GM19463 (cell line): ENCODE results near the gene ANKRD11.
"Not testable (repeated sequence)": the region's sequence is repeated elsewhere in the genome, so short reads cannot be mapped to it uniquely, and the experiment has no call there.

Experiments used
- ATAC-seq: cut with Tn5 transposase; IDR thresholded peaks from one replicate; pipeline ENCODE4 v1.9.1; 2021; ENCODE audit warnings: mild to moderate bottlenecking, moderate library complexity; ENCODE audit not compliant: unreplicated experiment

ANKRD11 gene

DNA sequence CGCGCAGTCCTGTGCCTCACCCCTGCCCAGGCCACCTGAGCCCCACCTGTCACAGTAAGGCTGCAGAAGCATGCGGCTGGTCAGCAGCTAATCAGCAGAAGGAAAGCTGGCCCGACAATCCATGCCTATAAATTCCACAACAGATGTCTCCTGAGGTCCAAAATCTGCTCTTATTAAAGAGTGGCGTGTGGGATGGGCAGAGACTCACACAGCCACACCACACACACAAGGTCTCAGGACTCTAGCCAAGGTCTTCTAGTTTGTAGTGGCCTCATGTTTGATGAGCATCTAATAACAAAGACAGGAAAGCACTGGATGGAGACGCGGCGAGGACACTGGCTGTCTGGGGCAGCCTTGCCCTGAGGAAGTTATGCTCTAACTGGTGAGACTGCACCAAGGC, 55.9 kb downstream of the ANKRD11 start:
- ATAC-seq: no peak

DNA sequence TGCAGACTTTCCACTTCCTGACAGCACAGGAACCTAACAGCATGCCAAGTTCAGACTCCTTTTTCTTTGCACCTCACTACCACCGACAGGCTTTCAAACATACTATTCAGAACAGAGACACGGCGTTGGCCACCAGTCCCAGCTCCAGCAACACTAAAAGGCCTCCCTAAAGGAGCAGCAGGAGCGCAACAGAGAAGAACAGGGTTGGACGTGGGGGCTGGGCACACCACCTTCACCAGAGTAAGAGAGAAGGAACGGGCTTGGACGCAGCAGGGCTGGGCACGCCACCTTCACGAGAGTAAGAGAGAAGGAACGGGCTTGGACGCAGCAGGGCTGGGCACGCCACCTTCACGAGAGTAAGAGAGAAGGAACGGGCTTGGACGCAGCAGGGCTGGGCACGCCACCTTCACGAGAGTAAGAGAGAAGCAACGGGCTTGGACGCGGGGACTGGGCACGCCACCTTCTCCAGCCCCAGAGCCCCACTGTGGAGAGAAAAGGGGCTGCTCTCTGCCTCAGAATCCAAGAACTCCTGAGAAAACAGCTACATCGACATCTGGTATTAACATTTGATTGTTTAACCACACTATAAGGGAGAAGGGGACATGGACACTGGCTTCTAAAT, 56.9 kb downstream of the ANKRD11 start:
- ATAC-seq: not testable (repeated sequence)

DNA sequence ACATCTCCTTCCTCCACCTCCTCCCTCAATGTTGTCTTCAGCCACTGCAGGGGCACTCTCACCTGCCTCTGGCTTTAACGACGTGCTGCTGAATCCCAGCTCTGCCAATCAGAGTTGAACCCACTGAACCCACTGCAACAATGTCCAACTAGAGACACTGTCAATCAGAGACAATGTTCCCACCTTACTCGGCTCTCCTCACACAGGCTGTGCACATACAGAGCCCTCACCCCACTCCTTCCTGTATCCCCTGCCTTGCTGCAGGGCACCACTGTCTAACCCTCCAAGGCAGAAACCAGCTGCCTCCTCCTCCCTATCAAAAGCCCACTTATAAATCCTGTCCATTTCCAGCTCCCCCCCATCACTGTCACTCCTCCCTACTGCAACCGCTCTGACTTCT, 58.7 kb downstream of the ANKRD11 start:
- ATAC-seq: no peak

DNA sequence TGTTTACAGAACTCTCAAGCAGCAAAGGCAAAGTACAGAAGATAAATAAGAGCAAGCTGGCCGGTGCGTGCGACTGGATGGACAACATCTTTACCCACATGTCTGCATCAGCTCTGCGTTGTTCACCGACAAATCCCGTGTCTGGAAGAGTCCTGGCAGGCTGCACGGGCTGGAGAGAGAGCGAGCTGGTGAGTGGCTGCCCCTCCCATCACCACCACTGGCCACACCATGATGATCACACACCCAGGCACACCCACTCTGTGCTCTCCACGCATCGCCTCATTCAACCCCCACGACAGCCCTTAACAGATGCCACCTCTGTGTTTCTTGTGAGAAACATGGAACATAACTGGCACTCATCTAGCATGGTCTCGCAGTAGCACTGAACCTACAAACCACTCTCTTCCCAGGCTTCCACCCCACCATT, 59.2 kb downstream of the ANKRD11 start:
- no peak for ATAC-seq

DNA sequence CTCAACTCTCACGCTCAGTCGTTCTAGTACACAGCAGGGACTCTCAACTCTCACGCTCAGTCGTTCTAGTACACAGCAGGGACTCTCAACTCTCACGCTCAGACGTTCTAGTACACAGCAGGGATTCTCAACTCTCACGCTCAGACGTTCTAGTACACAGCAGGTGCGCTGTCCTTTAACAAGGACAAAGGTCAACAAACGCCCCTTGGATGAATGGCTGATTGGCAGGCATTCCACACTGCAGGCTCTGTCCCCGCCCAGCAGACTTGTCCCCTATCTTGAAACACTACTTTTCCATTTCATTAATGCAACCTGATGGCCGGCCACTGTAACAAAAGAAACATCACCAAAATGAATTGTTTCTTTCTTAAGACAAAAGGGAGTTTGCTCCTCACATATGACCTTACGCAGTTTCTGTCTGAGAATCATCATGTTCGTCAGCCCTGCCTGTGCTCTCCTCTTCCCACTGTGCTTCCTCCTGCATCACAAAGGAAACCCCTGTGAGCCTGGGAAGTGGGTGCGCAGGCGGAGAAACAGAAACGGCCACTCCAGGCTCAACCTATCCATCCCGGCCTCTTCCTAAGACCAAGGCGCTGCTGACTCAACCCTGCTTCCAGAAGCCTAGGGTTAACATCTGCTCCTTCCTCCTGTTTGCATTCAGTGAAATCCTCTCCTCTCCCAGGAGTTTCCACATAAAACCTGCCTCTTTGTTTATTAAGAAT, 59.8 kb downstream of the ANKRD11 start:
- no peak for ATAC-seq

DNA sequence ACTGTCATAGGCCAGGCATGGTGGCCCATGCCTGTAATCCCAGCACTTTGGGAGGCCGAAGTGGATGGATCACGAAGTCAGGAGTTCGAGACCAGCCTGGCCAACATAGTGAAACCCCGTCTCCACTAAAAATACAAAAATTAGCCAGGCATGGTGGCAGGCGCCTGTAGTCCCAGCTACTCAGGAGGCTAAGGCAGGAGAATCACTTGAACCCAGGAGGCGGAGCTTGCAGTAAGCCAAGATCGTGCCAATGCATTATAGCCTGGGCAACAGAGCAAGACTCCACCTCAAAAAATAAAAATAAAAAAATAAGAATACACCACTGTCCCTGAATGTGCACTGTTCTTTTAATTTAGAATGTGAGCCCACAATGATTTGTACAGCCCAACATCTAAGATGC, 61.8 kb downstream of the ANKRD11 start:
- not testable (repeated sequence) for ATAC-seq

DNA sequence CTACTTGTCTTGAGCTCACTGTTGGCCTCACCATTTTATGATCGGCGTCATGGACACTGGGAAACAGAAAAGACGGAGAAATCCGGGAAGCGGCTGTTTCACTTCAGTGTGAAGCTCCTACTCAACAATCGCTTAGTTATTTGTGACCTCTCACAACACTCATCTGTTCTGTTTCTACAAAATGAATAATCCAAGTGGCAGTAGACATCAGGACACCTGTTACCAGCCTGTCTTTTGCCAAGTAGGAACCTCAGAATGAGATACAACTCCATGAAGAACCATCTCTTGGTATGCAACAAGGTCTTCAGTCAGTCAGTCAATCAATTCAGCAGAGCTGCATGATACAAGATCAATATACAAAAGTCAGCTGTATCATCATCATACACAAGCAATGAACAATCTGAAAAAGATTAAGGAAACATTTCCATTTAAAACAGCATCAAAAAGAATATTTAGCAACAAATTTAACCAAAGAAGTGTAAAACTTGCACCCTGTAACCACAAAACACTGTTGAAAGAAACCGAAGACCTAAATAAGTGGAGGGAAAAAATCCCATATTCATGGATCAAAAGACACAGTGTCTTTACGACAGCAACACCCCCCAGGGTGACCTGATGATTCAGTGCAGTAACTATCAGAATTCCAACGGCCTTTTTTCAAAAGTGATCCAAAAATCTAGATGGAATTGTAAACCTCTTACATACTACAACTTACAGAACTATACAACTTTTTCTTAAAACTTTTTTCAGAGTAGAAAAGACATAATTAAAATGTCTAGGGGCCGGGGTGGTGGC, 63.4 kb downstream of the ANKRD11 start:
- no peak for ATAC-seq

DNA sequence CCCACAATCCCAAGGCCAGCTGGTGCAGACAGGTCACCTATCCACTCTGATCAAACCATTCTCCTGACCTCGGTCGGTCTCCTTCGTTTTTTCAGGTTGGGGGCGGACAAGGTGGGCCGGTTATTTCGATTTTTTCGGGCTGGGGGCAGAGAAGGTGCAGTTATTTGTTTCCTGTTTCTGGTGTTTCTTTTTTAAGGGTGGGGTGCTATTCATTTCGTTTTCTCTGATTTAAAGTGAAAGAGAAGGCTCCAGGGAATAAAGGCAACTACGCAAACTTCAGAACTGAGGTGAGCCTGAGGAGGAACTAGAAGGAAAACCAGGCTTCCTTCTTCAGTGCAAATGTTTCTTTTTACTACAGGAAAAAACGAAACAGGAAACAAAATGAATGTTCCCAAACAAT, 64.8 kb downstream of the ANKRD11 start:
- ATAC-seq: no peak

DNA sequence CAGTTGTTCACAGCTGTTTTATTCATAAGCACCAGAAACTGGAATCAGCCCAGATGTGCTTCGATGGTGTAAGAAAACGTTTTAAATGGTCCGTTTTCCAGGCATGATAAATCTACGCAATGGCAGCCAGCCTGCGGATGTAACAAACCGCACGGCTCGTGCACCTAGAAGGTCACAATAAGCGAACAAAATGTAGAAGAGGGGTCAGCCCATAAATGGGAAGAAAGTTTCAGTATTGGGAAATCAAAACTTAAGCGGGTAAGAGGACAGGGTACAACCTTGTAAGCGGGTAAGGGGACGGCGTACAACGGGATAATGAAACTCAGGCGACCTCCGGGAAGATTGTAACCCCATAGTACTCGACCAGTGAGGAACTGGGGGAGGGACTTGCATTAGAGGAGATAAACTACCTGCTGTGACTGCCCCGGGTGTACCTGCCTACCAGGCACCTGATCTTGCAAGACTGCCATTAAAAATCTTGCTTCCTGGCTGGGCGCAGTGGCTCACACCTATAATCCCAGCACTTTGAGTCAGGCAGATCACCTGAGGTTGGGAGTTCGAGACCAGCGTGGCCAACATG, 66.6 kb downstream of the ANKRD11 start:
- no peak for ATAC-seq

DNA sequence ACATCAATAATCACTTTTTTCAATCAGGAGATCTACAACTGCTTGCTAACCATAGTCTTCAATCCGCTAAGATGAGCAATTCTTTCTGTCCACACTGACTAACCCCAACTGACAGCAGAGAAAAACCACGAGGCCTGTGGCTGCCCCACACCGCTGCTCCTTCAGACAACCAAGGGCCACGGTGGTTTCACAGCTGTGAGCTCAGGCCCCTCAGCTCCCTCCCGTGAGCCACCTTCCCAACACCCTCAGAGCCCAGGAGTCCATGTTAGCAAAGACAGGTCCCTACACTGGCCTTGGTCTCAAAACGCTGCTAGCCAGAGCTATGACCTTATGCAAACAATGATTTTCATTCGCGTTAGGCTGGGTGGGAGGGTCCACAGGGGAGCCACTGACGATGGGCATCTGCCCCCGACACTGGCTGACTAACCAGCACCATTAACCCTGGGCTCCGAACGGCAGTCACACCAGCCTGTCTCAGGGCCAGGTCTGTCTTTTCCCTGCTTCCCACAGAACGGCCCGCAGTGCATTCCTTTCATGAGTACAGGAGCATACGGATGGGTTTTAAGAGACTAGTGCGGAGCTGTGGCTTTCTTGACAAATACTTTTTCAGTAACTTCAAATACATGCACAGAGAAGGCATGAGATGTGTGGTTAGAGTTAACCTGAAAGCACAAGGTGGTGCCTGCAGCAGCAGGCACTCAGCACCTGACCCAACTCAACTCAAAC, 67.3 kb downstream of the ANKRD11 start:
- ATAC-seq: peak; percentile 66

DNA sequence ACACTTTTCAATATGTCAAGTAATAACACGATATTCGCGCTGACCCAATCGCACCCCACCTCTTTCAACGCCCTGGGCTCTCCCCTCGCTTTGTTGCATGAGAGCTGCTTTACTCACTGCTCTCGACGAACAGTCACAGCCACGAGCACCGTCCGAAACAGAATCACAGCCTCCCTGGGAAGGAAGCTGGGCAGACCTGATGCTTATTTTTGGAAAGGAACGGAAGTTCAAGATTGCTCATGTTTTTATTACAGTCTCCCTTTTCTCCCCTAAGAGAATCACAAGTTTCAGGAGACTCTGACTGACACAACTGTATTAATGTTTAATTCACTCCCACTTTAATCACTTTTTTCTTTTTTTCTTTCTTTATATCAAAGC, 67.8 kb downstream of the ANKRD11 start:
- ATAC-seq: peak; percentile 59

DNA sequence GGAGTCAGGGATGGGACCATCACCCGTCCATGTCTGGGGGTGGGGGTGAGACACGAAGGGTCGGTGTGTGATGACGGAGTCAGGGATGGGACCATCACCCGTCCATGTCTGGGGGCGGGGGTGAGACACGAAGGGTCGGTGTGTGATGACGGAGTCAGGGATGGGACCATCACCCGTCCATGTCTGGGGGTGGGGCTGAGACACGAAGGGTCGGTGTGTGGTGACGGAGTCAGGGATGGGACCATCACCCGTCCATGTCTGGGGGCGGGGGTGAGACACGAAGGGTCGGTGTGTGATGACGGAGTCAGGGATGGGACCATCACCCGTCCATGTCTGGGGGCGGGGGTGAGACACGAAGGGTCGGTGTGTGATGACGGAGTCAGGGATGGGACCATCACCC, 69.1 kb downstream of the ANKRD11 start:
- ATAC-seq: not testable (repeated sequence)

DNA sequence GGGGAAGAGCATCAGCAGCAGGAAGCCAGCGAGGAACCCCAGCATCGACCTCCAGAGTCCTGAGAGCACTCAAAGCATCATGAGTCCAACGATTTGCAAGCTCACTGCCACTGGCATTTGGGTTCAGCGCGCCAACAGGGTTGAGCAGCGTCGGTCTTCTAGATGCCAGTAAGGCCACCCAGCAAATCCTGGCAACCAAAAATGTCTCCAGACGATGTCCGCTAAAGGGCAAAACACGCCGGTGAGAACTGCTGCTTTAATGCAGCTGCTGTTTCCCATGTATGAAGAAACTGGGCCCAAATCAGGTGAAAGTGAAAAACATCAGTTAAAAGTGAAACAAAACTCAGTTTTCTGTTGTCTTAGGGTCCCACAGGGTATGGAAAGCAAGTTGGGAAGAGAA, 70.2 kb downstream of the ANKRD11 start:
- no peak for ATAC-seq

DNA sequence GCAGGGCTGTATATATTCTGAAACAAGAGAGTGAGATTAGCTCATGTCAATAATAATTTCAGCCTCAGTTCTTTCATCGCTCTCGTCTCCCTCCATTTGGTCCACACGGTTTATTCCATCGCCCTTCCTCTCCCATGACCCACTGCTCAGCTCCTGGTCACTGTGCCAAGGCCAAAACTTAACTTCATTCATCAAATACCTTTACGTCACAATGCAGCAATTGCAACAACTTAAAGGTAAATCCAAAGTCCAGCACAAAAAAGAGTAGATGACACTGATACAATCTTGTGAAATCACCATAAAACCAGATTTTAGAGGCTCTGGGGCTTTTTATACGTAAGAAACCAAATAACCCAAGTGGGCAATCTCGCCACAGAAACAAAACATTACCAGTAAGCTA, 72.0 kb downstream of the ANKRD11 start:
- ATAC-seq: no peak

DNA sequence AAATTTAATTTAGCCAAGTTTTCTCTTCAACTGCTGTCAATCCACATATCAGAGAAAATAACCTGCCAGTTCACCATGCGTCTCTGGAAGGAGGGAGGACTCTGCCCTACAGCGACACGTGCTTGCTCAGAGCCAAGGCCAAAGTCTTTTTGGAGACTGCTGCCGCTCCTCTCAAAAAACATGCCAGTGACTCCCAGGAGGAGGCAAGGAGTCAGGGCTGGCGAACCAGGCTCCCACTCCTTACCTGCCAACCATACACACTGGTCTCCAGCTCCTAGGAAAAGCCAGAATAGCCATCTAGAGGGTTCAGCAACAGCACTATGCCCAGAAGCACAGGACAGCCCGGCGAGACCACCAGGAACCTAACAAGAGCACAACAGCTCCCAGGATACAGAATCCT, 73.0 kb downstream of the ANKRD11 start:
- ATAC-seq: no peak

DNA sequence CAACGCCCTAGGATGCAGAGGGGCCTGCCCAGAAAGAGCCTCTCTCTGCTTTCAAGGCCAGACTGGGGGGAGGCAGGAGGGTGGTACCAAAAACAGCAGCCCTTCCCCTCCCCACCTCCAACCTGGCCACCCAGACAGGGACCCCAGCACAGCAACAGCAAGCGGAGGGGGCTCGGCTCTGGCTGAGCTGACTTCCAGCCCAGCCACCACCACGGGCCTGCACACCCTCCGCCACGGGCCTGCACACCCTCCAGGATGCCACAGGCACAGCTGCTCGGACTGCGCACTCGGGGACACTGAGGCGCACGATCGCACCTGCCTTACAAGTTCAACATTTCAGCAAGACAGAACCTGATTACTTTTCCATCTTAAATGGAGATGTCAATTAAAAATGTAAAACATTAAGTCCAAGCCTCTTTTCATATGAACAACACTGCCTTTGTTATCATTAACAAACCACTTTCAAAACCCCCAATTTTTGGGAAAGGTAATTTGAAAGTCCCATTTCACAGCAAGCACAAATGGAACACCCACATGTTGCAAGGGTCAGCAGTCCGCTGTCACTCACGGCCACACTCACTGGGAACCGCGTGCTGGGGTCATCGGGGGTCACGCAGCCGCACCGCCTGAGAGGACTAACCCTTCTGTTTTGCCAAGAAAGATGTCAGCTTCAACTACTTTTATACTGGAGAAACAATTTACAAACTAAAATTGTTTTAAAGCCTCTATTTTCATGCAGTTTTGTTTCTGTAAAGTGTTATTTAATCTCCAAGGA, 76.4 kb downstream of the ANKRD11 start:
- no peak for ATAC-seq

DNA sequence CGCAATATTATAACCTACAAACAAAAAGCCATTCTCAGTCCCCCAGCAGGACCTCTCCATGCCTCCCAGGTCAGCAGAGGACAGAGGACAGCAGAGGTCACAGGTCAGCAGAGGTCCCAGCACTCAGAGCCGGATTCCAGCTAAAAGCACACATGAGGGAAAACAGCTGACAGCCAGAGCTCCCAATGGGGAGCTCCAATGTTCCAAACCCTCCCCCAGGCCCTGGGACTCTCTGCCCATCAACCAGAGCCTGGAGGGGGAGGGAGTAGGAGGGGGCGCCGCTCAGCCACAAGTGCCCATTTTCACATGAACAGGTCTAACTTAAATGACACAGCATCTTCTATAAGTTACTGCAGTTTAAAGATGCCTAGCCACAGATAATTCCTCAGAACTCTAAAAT, 77.5 kb downstream of the ANKRD11 start:
- no peak for ATAC-seq

DNA sequence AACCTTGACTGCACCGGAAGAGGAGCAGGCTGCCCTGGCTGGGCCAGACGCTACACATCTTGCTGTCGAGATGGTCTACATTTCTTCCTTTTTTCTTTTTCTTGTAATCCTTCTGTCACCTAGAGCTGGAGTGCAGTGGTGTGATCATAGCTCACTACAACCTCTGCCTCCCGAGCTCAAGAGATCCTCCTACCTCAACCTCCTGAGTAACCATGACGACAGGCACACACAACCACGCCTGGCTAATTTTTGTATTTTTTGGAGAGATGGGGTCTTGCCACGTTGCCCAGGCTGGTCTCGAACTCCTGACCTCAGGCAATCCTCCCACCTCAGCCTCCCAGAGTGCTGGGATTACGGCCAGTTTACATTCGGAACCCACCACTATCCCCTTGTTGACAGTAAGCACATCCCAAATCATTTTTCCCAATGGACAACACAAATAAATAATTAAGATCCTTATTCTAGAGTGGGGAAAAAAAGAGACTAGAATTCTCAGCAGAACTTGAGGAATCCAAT, 79.0 kb downstream of the ANKRD11 start:
- ATAC-seq: no peak

DNA sequence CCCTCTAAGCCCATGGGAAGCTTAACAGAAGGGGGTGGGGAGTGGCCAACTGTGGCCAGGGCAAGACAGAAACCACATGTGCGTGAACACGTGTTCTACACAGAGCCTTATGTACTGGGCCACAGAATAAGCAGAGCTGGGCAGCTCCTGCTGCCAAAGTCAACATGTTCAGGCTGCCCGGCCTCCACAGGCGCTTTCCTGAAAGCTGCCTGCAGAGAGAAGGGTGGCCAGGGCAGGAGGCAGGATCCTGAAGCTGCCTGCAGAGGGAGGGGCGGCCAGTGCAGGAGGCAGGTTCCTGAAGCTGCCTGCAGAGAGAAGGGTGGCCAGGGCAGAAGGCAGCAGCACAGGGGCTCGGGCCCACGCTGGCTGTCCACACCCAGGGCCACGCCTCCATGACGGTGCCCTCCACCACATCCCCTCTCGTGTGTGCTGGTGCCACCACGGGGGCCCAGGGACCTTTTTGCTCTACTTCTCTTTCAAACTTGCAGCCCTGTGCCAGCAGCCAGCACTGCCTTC, 79.5 kb downstream of the ANKRD11 start:
- no peak for ATAC-seq

DNA sequence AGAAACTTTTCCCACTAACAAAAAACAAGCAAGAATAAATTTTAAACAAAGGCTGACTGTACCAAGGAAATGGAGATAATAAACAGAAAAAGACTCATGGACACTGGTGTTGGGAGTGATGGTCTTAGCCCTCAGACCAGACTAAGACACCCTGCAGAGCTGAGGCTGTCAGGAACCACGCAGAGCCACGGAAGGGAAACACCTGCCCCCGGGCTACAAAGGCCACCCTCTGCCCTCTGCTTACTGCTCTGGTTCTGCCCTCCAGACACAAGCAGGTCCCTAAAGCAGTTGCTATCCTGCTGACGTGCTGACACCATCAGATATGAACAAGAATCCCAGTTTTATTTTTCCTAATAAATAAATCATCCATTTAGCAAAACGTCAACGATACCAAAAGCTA, 80.0 kb downstream of the ANKRD11 start:
- ATAC-seq: no peak
